MG63 (cell line): Measurements from ENCODE around the gene BAG1. TPM values are rescaled to one million over a fixed set of nuclear protein-coding genes. Genes with fewer than 3 reads are reported as not detected.

ENCODE experiments used
- DNase-seq: peaks from one replicate; pipeline ENCODE4 v3.0.0-alpha.2; 2020
- H3K27me3 ChIP-seq: fragments of 250-450 bp; sonication (Bioruptor Pico); 2 replicates; pipeline ENCODE4 v1.5.1; 2020; ENCODE audit warnings: mild to moderate bottlenecking, moderate library complexity
- H3K36me3 ChIP-seq: fragments of 250-450 bp; sonication (Bioruptor Pico); 2 replicates; pipeline ENCODE4 v1.5.1; 2020; ENCODE audit warnings: mild to moderate bottlenecking, moderate library complexity
- H3K4me3 ChIP-seq: fragments of 250-450 bp; sonication (Bioruptor Pico); 2 replicates; pipeline ENCODE4 v1.5.1; 2020; ENCODE audit warnings: mild to moderate bottlenecking, moderate library complexity
- H3K9me3 ChIP-seq: fragments of 250-450 bp; sonication (Bioruptor Pico); 2 replicates; pipeline ENCODE4 v1.5.1; 2020; ENCODE audit warnings: mild to moderate bottlenecking, moderate library complexity
- total RNA-seq: library from RNA; depleted of rRNA; stranded (reverse); fragments of >200 nt; shearing (Covaris generic); gene quantifications from 2 replicates; pipeline ENCODE4 v1.2.3, GENCODE V29; 2014; ENCODE audit warnings: low replicate concordance

The BAG1 gene
- total RNA-seq, 1 experiment from 2014 or later, result 34.3 TPM

- H3K4me3 ChIP-seq, result no peak overlapping the region
- H3K27me3 ChIP-seq, result no peaks in the 10 kb centered on the region
- no peaks in the 10 kb centered on the region for H3K36me3 ChIP-seq
- H3K9me3 ChIP-seq, result no peaks in the 10 kb centered on the region
- no peak for DNase-seq
Measured at GRCh38 chr9:33232815-33233214, 31.7 kb downstream of the BAG1 start.

- Histone ChIP-seq H3K9me3 (no peaks in the 10 kb centered on the region), H3K36me3 (no peaks in the 10 kb centered on the region), H3K4me3 (no peak overlapping the region), H3K27me3 (no peaks in the 10 kb centered on the region)
- no peak for DNase-seq
Measured at GRCh38 chr9:33231623-33231942, 32.9 kb downstream of the BAG1 start.

- H3K4me3 ChIP-seq, result no peak overlapping the region
- no peak for DNase-seq
- no peaks in the 10 kb centered on the region for H3K36me3 ChIP-seq
- no peaks in the 10 kb centered on the region for H3K27me3 ChIP-seq
- H3K9me3 ChIP-seq, result no peaks in the 10 kb centered on the region
Measured at GRCh38 chr9:33230756-33231622, 33.5 kb downstream of the BAG1 start.

- H3K36me3 ChIP-seq, result no peaks in the 10 kb centered on the region
- DNase-seq, result no peak
- H3K27me3 ChIP-seq, result no peaks in the 10 kb centered on the region
- H3K4me3 ChIP-seq, result no peak overlapping the region
- H3K9me3 ChIP-seq, result no peaks in the 10 kb centered on the region
Measured at GRCh38 chr9:33229359-33230114, 35.0 kb downstream of the BAG1 start.

GRCh38 chr9:33228606-33229005 is 35.9 kb downstream of the BAG1 start:
- Histone ChIP-seq H3K36me3 (no peaks in the 10 kb centered on the region), H3K9me3 (no peaks in the 10 kb centered on the region), H3K4me3 (no peak overlapping the region)

GRCh38 chr9:33227741-33228140 is 36.8 kb downstream of the BAG1 start:
- Histone ChIP-seq H3K27me3 (no peaks in the 10 kb centered on the region), H3K4me3 (no peak overlapping the region), H3K36me3 (no peaks in the 10 kb centered on the region), H3K9me3 (no peaks in the 10 kb centered on the region)
- no peak for DNase-seq

More at GRCh38 chr9:33228606-33229005, 35.9 kb downstream of the BAG1 start:
- no peaks in the 10 kb centered on the region for H3K27me3 ChIP-seq
- DNase-seq, result no peak

- Histone ChIP-seq H3K4me3 (no peak overlapping the region), H3K27me3 (no peaks in the 10 kb centered on the region), H3K9me3 (no peaks in the 10 kb centered on the region), H3K36me3 (no peaks in the 10 kb centered on the region)
- no peak for DNase-seq
Measured at GRCh38 chr9:33227008-33227398, 37.5 kb downstream of the BAG1 start.

GRCh38 chr9:33225319-33226147 is 39.0 kb downstream of the BAG1 start:
- no peaks in the 10 kb centered on the region for H3K27me3 ChIP-seq
- H3K9me3 ChIP-seq, result no peaks in the 10 kb centered on the region
- H3K4me3 ChIP-seq, result no peak overlapping the region
- peak; percentile 20 for DNase-seq
- no peaks in the 10 kb centered on the region for H3K36me3 ChIP-seq

GRCh38 chr9:33223696-33224095 is 40.8 kb downstream of the BAG1 start:
- H3K36me3 ChIP-seq, result no peaks in the 10 kb centered on the region
- no peak for DNase-seq
- no peaks in the 10 kb centered on the region for H3K9me3 ChIP-seq

GRCh38 chr9:33222031-33222430 is 42.5 kb downstream of the BAG1 start:
- H3K27me3 ChIP-seq, result no peaks in the 10 kb centered on the region
- H3K9me3 ChIP-seq, result no peaks in the 10 kb centered on the region
- DNase-seq, result no peak
- no peak overlapping the region for H3K4me3 ChIP-seq
- no peaks in the 10 kb centered on the region for H3K36me3 ChIP-seq

More at GRCh38 chr9:33223696-33224095, 40.8 kb downstream of the BAG1 start:
- H3K27me3 ChIP-seq, result no peaks in the 10 kb centered on the region
- no peak overlapping the region for H3K4me3 ChIP-seq

GRCh38 chr9:33221568-33221884 is 43.0 kb downstream of the BAG1 start:
- H3K4me3 ChIP-seq, result no peak overlapping the region
- H3K9me3 ChIP-seq, result no peaks in the 10 kb centered on the region
- H3K27me3 ChIP-seq, result no peaks in the 10 kb centered on the region
- H3K36me3 ChIP-seq, result no peaks in the 10 kb centered on the region
- DNase-seq, result no peak

GRCh38 chr9:33220681-33221567 is 43.6 kb downstream of the BAG1 start:
- Histone ChIP-seq H3K27me3 (no peaks in the 10 kb centered on the region), H3K36me3 (no peaks in the 10 kb centered on the region), H3K4me3 (no peak overlapping the region), H3K9me3 (no peaks in the 10 kb centered on the region)
- no peak for DNase-seq

GRCh38 chr9:33211695-33212393 is 52.7 kb downstream of the BAG1 start:
- no peak for DNase-seq
- H3K36me3 ChIP-seq, result no peaks in the 10 kb centered on the region
- no peaks in the 10 kb centered on the region for H3K9me3 ChIP-seq
- H3K4me3 ChIP-seq, result no peak overlapping the region
- H3K27me3 ChIP-seq, result no peaks in the 10 kb centered on the region

- H3K4me3 ChIP-seq, result no peak overlapping the region
- H3K36me3 ChIP-seq, result no peaks in the 10 kb centered on the region
- no peak for DNase-seq
- H3K27me3 ChIP-seq, result no peaks in the 10 kb centered on the region
- H3K9me3 ChIP-seq, result no peaks in the 10 kb centered on the region
Measured at GRCh38 chr9:33210006-33210715, 54.3 kb downstream of the BAG1 start.

- no peak overlapping the region for H3K4me3 ChIP-seq
- no peaks in the 10 kb centered on the region for H3K27me3 ChIP-seq
- H3K36me3 ChIP-seq, result no peaks in the 10 kb centered on the region
- no peaks in the 10 kb centered on the region for H3K9me3 ChIP-seq
- no peak for DNase-seq
Measured at GRCh38 chr9:33209394-33209793, 55.1 kb downstream of the BAG1 start.
